Neural cell (in vitro differentiated cells): Measurements from ENCODE around the gene SLC35B2. TPM values are rescaled to one million over a fixed set of nuclear protein-coding genes. Genes with fewer than 3 reads are reported as not detected.

Source experiments
- H2AFZ ChIP-seq: fragments of 200-600, 300-800 bp; sonication (generic), shearing (Covaris generic); 2 replicates; pipeline ENCODE4 v1.6.0; 2014; ENCODE audit warnings: low read depth, mild to moderate bottlenecking, antibody characterized with exemption, low read length, moderate library complexity
- H3F3A ChIP-seq: fragments of 200-600 bp; shearing (Covaris generic); 2 replicates; pipeline ENCODE4 v1.6.1; 2016; ENCODE audit warnings: mild to moderate bottlenecking, moderate library complexity, mixed read lengths, antibody characterized with exemption, low read length; ENCODE audit not compliant: insufficient read depth, poor library complexity, severe bottlenecking
- H3K27ac ChIP-seq: fragments of 200-600, 300-800 bp; sonication (generic), shearing (Covaris generic); 2 replicates; pipeline ENCODE4 v1.5.1; 2014; ENCODE audit warnings: mild to moderate bottlenecking, low read length, moderate library complexity
- H3K27me3 ChIP-seq: fragments of 300-800, 200-600 bp; sonication (generic), shearing (Covaris generic); 2 replicates; pipeline ENCODE4 v1.6.0; 2014; ENCODE audit warnings: mild to moderate bottlenecking, low read depth, low read length, moderate library complexity; ENCODE audit not compliant: insufficient read depth
- H3K36me3 ChIP-seq: fragments of 300-800, 200-600 bp; sonication (generic), shearing (Covaris generic); 2 replicates; pipeline ENCODE4 v1.5.1; 2014; ENCODE audit warnings: mild to moderate bottlenecking, antibody characterized with exemption, low read length, moderate library complexity; ENCODE audit not compliant: insufficient read depth
- H3K4me2 ChIP-seq: fragments of 300-800, 200-600 bp; sonication (generic), shearing (Covaris generic); 2 replicates; pipeline ENCODE4 v1.6.0; 2014; ENCODE audit warnings: mild to moderate bottlenecking, low read length
- H3K4me3 ChIP-seq: fragments of 300-800, 200-600 bp; sonication (generic), shearing (Covaris generic); 2 replicates; pipeline ENCODE4 v1.5.1; 2014; ENCODE audit warnings: mild to moderate bottlenecking, low read length, moderate library complexity
- H3K79me2 ChIP-seq: fragments of 200-600 bp; shearing (Covaris generic); replicated peaks from 2 replicates; pipeline ENCODE4 v1.6.0; 2014; ENCODE audit warnings: mild to moderate bottlenecking, low read length, moderate library complexity; ENCODE audit not compliant: insufficient read depth
- H3K9ac ChIP-seq: fragments of 300-800, 200-600 bp; sonication (generic), shearing (Covaris generic); 2 replicates; pipeline ENCODE4 v1.6.1; 2016; ENCODE audit warnings: mild to moderate bottlenecking, low read length, mixed read lengths
- H3K9me2 ChIP-seq: fragments of 200-600 bp; shearing (Covaris generic); 2 replicates; pipeline ENCODE4 v1.6.1; 2016; ENCODE audit warnings: mild to moderate bottlenecking, low read length, mixed read lengths; ENCODE audit not compliant: insufficient read depth
- H3K9me3 ChIP-seq: fragments of 200-600, 300-800 bp; sonication (generic), shearing (Covaris generic); 2 replicates; pipeline ENCODE4 v1.6.1; 2016; ENCODE audit warnings: mild to moderate bottlenecking, mixed run types, low read length, moderate library complexity, mixed read lengths
- H4K20me1 ChIP-seq: fragments of 200-600 bp; shearing (Covaris generic); 2 replicates; pipeline ENCODE4 v1.6.1; 2016; ENCODE audit warnings: mild to moderate bottlenecking, mixed run types; ENCODE audit not compliant: insufficient read depth
- EP300 ChIP-seq: fragments of 450-650 bp; conservative IDR thresholded peaks from 2 replicates; pipeline ENCODE4 v1.6.1; 2014; ENCODE audit warnings: antibody characterized with exemption, mild to moderate bottlenecking, moderate library complexity; ENCODE audit not compliant: poor library complexity, severe bottlenecking
- EZH2 ChIP-seq: fragments of 200-600, 300-800 bp; shearing (Covaris generic), sonication (generic); IDR thresholded peaks from 2 replicates; pipeline ENCODE4 v1.6.1; 2014; ENCODE audit warnings: antibody characterized with exemption, low read length, borderline replicate concordance, mild to moderate bottlenecking; ENCODE audit not compliant: insufficient read depth, poor library complexity, severe bottlenecking
- MXI1 ChIP-seq: fragments of 450-650 bp; conservative IDR thresholded peaks from 2 replicates; pipeline ENCODE4 v1.6.1; 2014; ENCODE audit warnings: antibody characterized with exemption, mild to moderate bottlenecking; ENCODE audit not compliant: poor library complexity, severe bottlenecking
- POLR2AphosphoS5 ChIP-seq: IDR thresholded peaks from 2 replicates; pipeline ENCODE4 v1.6.1; 2012
- RAD21 ChIP-seq: fragments of 450-650 bp; conservative IDR thresholded peaks from 2 replicates; pipeline ENCODE4 v1.6.1; 2014; ENCODE audit warnings: antibody characterized with exemption, mild to moderate bottlenecking, moderate library complexity
- SMC3 ChIP-seq: fragments of 450-650 bp; conservative IDR thresholded peaks from 2 replicates; pipeline ENCODE4 v1.6.1; 2014; ENCODE audit warnings: antibody characterized with exemption, mild to moderate bottlenecking, moderate library complexity; ENCODE audit not compliant: poor library complexity
- TAF1 ChIP-seq: IDR thresholded peaks from 2 replicates; pipeline ENCODE4 v1.6.1; 2012; ENCODE audit warnings: low read depth
- polyA plus RNA-seq: library from polyadenylated mRNA; depleted of rRNA; stranded (reverse); fragments of >200 nt; gene quantifications from 2 replicates; pipeline ENCODE4 v1.2.3, GENCODE V29; 2014
- TF ChIP-seq, protein P1 (sequence below): fragments of 450-650 bp; IDR thresholded peaks from 2 replicates; pipeline ENCODE4 v1.5.1; 2014; ENCODE audit warnings: antibody characterized with exemption, mild to moderate bottlenecking, moderate library complexity; ENCODE audit not compliant: poor library complexity, severe bottlenecking
- TF ChIP-seq, protein P2 (sequence below): IDR thresholded peaks from 2 replicates; pipeline ENCODE4 v1.6.1; 2012; ENCODE audit warnings: borderline replicate concordance

Gene SLC35B2
- polyA plus RNA-seq, 1 donor from 2014 or later, result 44.5 TPM

DNA sequence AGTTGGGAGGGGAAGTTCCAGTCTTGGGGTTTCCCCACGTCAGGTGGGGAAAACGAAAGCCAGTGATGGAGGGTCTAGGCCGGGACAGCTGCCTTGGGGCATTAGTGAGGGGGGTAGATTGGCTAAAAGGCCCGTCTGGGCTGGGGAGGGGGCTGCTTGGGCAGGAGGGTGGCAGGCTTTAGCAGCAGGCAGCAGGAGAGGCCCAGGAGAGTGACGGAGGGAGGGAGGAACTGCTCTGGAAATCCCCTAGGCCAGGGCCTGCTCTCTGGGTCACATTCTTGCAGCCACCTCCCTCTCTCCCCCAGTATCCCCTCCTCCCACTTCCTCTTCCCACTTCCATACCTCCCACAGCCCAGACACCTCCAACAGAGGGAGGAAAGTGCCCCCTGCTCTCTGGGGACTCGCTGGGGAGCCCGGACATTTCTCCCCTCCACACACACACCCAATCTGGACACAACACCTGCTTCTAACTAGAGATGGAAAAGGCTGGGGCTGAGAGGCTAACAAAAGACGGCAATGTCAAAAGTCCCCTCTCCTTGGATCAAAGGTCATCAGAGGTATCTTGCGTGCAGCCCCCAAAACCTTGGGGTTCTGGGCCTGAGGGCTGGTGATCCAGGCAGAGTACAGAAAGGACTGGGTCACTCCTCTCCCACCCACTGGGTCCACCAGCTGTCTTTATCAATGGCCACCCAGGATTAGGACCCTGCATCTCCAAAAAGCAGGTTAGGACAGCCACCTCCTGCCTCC is 6.2 kb upstream of the SLC35B2 start:
- peak overlapping the region; percentile 95 for H3K4me2 ChIP-seq
- H3F3A ChIP-seq, result no peaks in the 10 kb centered on the region
- H2AFZ ChIP-seq, result no peak overlapping the region
- no peaks in the 10 kb centered on the region for H3K9me2 ChIP-seq
- H3K27ac ChIP-seq, result no peak overlapping the region
- no peaks in the 10 kb centered on the region for H3K36me3 ChIP-seq
- H4K20me1 ChIP-seq, result peaks cover 4% of the 10 kb centered on the region
- H3K4me3 ChIP-seq, result peak overlapping the region; percentile 96
- H3K9me3 ChIP-seq, result no peaks in the 10 kb centered on the region
- peak overlapping the region; percentile 79 for H3K9ac ChIP-seq
- TF ChIP-seq RAD21 (no peak), TAF1 (no peak), EZH2 (no peak)
- H3K79me2 ChIP-seq, result peaks cover 14% of the 10 kb centered on the region
- no peaks in the 10 kb centered on the region for H3K27me3 ChIP-seq

DNA sequence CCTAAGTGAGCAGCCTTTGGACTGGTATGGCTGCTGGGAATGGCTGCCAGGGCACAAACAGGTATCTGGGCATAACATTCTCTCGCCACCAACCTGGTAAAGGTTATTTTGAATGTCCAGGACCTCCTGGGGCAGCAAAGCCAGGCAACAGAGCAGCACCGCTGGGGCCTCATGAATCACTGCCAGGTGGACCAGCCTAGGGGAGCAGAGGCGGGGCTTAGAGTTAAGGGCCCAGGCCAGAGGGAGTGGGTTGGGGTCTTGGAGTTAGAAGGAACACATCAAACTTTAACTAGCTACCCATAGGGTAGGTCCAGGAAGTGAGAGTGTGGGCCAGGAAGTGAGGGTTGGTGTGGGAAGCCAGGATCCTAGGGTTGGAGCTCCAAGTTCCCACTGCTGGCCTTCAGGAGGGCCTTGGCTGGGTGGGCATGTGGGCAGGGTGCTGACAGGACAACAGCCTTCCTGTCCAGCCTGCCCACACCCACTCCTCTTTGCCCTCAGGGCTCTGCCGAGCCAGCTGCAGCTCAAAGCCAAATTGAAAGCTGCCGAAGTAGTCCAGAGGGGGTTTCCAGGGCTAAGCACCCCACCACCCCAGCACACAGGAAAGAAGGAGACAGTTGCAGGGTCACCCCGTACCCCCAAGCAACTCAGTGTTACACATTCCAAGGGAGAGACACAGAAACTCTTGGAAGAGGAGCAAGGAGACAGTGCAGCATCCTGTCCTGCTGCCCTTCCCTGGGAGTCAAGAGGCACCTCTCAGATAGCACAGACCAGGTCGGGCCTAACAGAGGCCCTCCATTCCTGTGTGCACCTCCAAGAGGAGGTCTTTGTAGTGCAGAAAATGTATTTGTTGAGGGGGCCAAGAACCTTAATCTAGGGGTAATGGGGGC is 5.4 kb upstream of the SLC35B2 start:
- no peaks in the 10 kb centered on the region for H3K27me3 ChIP-seq
- peak overlapping the region; percentile 27 for H3K9ac ChIP-seq
- peaks cover 4% of the 10 kb centered on the region for H4K20me1 ChIP-seq
- TF ChIP-seq MXI1, result no peak
- TF ChIP-seq EZH2, result no peak
- TF ChIP-seq RAD21, result no peak
- no peak for TF ChIP-seq SMC3
- no peak for TF ChIP-seq TAF1
- TF ChIP-seq POLR2AphosphoS5, result no peak
- TF ChIP-seq, protein P1, sequence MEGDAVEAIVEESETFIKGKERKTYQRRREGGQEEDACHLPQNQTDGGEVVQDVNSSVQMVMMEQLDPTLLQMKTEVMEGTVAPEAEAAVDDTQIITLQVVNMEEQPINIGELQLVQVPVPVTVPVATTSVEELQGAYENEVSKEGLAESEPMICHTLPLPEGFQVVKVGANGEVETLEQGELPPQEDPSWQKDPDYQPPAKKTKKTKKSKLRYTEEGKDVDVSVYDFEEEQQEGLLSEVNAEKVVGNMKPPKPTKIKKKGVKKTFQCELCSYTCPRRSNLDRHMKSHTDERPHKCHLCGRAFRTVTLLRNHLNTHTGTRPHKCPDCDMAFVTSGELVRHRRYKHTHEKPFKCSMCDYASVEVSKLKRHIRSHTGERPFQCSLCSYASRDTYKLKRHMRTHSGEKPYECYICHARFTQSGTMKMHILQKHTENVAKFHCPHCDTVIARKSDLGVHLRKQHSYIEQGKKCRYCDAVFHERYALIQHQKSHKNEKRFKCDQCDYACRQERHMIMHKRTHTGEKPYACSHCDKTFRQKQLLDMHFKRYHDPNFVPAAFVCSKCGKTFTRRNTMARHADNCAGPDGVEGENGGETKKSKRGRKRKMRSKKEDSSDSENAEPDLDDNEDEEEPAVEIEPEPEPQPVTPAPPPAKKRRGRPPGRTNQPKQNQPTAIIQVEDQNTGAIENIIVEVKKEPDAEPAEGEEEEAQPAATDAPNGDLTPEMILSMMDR, result no peak
- TF ChIP-seq, protein P2, sequence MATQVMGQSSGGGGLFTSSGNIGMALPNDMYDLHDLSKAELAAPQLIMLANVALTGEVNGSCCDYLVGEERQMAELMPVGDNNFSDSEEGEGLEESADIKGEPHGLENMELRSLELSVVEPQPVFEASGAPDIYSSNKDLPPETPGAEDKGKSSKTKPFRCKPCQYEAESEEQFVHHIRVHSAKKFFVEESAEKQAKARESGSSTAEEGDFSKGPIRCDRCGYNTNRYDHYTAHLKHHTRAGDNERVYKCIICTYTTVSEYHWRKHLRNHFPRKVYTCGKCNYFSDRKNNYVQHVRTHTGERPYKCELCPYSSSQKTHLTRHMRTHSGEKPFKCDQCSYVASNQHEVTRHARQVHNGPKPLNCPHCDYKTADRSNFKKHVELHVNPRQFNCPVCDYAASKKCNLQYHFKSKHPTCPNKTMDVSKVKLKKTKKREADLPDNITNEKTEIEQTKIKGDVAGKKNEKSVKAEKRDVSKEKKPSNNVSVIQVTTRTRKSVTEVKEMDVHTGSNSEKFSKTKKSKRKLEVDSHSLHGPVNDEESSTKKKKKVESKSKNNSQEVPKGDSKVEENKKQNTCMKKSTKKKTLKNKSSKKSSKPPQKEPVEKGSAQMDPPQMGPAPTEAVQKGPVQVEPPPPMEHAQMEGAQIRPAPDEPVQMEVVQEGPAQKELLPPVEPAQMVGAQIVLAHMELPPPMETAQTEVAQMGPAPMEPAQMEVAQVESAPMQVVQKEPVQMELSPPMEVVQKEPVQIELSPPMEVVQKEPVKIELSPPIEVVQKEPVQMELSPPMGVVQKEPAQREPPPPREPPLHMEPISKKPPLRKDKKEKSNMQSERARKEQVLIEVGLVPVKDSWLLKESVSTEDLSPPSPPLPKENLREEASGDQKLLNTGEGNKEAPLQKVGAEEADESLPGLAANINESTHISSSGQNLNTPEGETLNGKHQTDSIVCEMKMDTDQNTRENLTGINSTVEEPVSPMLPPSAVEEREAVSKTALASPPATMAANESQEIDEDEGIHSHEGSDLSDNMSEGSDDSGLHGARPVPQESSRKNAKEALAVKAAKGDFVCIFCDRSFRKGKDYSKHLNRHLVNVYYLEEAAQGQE, result no peak
- no peak for TF ChIP-seq EP300
- peaks cover 14% of the 10 kb centered on the region for H3K79me2 ChIP-seq
- no peak overlapping the region for H2AFZ ChIP-seq
- no peaks in the 10 kb centered on the region for H3K36me3 ChIP-seq
- H3K4me2 ChIP-seq, result no peak overlapping the region
- no peaks in the 10 kb centered on the region for H3K9me3 ChIP-seq
- H3F3A ChIP-seq, result no peaks in the 10 kb centered on the region
- H3K4me3 ChIP-seq, result peak overlapping the region; percentile 96
- no peaks in the 10 kb centered on the region for H3K9me2 ChIP-seq
- no peak overlapping the region for H3K27ac ChIP-seq
